VCaP (cell line): ENCODE measurements around the gene DKK2.

Source experiments
- H3K27ac ChIP-seq: fragments of 450-650 bp; 2 replicates; pipeline ENCODE4 v1.5.1; 2017
- CTCF ChIP-seq: fragments of 450-650 bp; conservative IDR thresholded peaks from 2 replicates; pipeline ENCODE4 v1.5.1; 2017; ENCODE audit warnings: mild to moderate bottlenecking, moderate library complexity

DKK2 gene

GRCh38 chr4:107065201-107065600 lies 29.1 kb upstream of the DKK2 start:
- H3K27ac ChIP-seq: no peak overlapping the region
- TF ChIP-seq CTCF: no peak

- no peak for TF ChIP-seq CTCF
- H3K27ac ChIP-seq: no peak overlapping the region
Observed at GRCh38 chr4:107060388-107060787, 24.3 kb upstream of the DKK2 start.

GRCh38 chr4:107058828-107059227 lies 22.7 kb upstream of the DKK2 start:
- TF ChIP-seq CTCF: no peak
- H3K27ac ChIP-seq: no peak overlapping the region

- H3K27ac ChIP-seq: no peak overlapping the region
- TF ChIP-seq CTCF: peak; percentile 83
Observed at GRCh38 chr4:107050525-107051135, 14.5 kb upstream of the DKK2 start.

GRCh38 chr4:107046261-107046660 lies 10.1 kb upstream of the DKK2 start:
- no peak for TF ChIP-seq CTCF
- no peak overlapping the region for H3K27ac ChIP-seq

- no peak overlapping the region for H3K27ac ChIP-seq
- TF ChIP-seq CTCF: peak; percentile 69
Observed at GRCh38 chr4:107044170-107044569, 8.1 kb upstream of the DKK2 start.

GRCh38 chr4:107037199-107037584 lies 1.1 kb upstream of the DKK2 start:
- peak; percentile 52 for TF ChIP-seq CTCF

More at GRCh38 chr4:107037199-107037584, 1.1 kb upstream of the DKK2 start:
- H3K27ac ChIP-seq: no peak overlapping the region
